IMR-90 (cell line): Measurements from ENCODE around the gene INKA1. TPM values are rescaled to one million over a fixed set of nuclear protein-coding genes. Genes with fewer than 3 reads are reported as not detected.

Source experiments
- ATAC-seq: fragments of 200-7000 bp; cut with Tn5 transposase; 2 replicates; pipeline ENCODE4 v1.9.1; 2020; ENCODE audit warnings: low read depth, mild to moderate bottlenecking, moderate library complexity
- BruUV-seq: library from RNA; stranded (reverse); fragments of 400-500 nt; replicated peaks from 2 replicates; lab custom pipeline; 2021; lab: Mats Ljungman, UMichigan
- CTCF ChIA-PET: fragments of 300-600 bp; formaldehyde crosslinking; extraction: SDS; loops from one replicate; lab custom pipeline; 2021; ENCODE audit warnings: antibody characterized with exemption; lab: Yijun Ruan, JAX
- POLR2A ChIA-PET: fragments of 300-600 bp; sonication (Branson Sonifier 250); formaldehyde crosslinking; loops from one replicate; lab custom pipeline; 2022; ENCODE audit warnings: antibody characterized with exemption; ENCODE audit not compliant: unreplicated experiment; lab: Charles Lee
- DNase-seq: peaks from one replicate; pipeline ENCODE4 v3.0.0; 2013
- H2AFZ ChIP-seq: replicated peaks from 2 replicates; pipeline ENCODE3; 2013; ENCODE audit warnings: low read length, mild to moderate bottlenecking; ENCODE audit not compliant: poor library complexity
- H2AK5ac ChIP-seq: 2 replicates; pipeline ENCODE4 v1.6.1; 2013; ENCODE audit warnings: low read depth, low read length, inconsistent platforms
- H2AK9ac ChIP-seq: replicated peaks from 2 replicates; pipeline ENCODE3; 2013; ENCODE audit warnings: mild to moderate bottlenecking, low read depth, low read length, moderate library complexity; ENCODE audit not compliant: poor library complexity
- H2BK120ac ChIP-seq: 2 replicates; pipeline ENCODE4 v1.6.1; 2013; ENCODE audit warnings: low read depth, low read length, inconsistent platforms
- H2BK15ac ChIP-seq: 3 replicates; pipeline ENCODE4 v1.6.1; 2013; ENCODE audit warnings: low read depth, low read length, inconsistent platforms
- H2BK20ac ChIP-seq: 2 replicates; pipeline ENCODE4 v1.6.1; 2013; ENCODE audit warnings: low read depth, mild to moderate bottlenecking, inconsistent platforms, low read length, moderate library complexity
- H2BK5ac ChIP-seq: 2 replicates; pipeline ENCODE4 v1.6.1; 2013; ENCODE audit warnings: mild to moderate bottlenecking, low read depth, low read length, inconsistent platforms; ENCODE audit not compliant: poor library complexity, severe bottlenecking
- H3K14ac ChIP-seq: replicated peaks from 2 replicates; pipeline ENCODE4 v1.6.1; 2013; ENCODE audit warnings: low read depth, low read length, inconsistent platforms
- H3K18ac ChIP-seq: 2 replicates; pipeline ENCODE4 v1.6.1; 2013; ENCODE audit warnings: low read depth, low read length, control low read depth
- H3K23ac ChIP-seq: 2 replicates; pipeline ENCODE4 v1.6.1; 2013; ENCODE audit warnings: low read depth, low read length, inconsistent platforms
- H3K27ac ChIP-seq: 2 replicates; pipeline ENCODE4 v1.5.1; 2013; ENCODE audit warnings: mild to moderate bottlenecking, control low read depth, low read length; ENCODE audit not compliant: insufficient read depth
- H3K27me3 ChIP-seq: 2 replicates; pipeline ENCODE4 v1.6.1; 2013; ENCODE audit warnings: low read length; ENCODE audit not compliant: control insufficient read depth, insufficient read depth
- H3K36me3 ChIP-seq: 2 replicates; pipeline ENCODE4 v1.6.1; 2013; ENCODE audit warnings: low read length, mixed read lengths; ENCODE audit not compliant: control insufficient read depth, insufficient read depth
- H3K4ac ChIP-seq: 2 replicates; pipeline ENCODE4 v1.6.1; 2013; ENCODE audit warnings: low read depth, low read length, inconsistent platforms
- H3K4me1 ChIP-seq: 2 replicates; pipeline ENCODE4 v1.6.1; 2013; ENCODE audit warnings: low read length, mixed read lengths; ENCODE audit not compliant: control insufficient read depth, insufficient read depth
- H3K4me2 ChIP-seq: 2 replicates; pipeline ENCODE4 v1.6.1; 2013; ENCODE audit warnings: low read depth, mild to moderate bottlenecking, control low read depth, low read length, moderate library complexity
- H3K4me3 ChIP-seq: 2 replicates; pipeline ENCODE4 v1.5.1; 2013; ENCODE audit warnings: low read depth, mild to moderate bottlenecking, control low read depth, low read length, moderate library complexity; ENCODE audit not compliant: insufficient read depth
- H3K56ac ChIP-seq: 2 replicates; pipeline ENCODE4 v1.6.1; 2013; ENCODE audit warnings: low read length, inconsistent platforms; ENCODE audit not compliant: insufficient read depth; ENCODE audit errors: extremely low read depth
- H3K79me1 ChIP-seq, 2 experiments: 2 replicates each; pipeline ENCODE4 v1.6.1; 2013; ENCODE audit warnings: low read length in 2 of 2, inconsistent platforms in 1 of 2, low read depth in 1 of 2
- H3K9ac ChIP-seq: 2 replicates; pipeline ENCODE4 v1.6.1; 2013; ENCODE audit warnings: low read depth, low read length, control low read depth
- H3K9me1 ChIP-seq: 2 replicates; pipeline ENCODE4 v1.6.1; 2013; ENCODE audit warnings: low read length, inconsistent platforms; ENCODE audit not compliant: insufficient read depth
- H3K9me3 ChIP-seq: 2 replicates; pipeline ENCODE4 v1.6.1; 2013; ENCODE audit warnings: low read length; ENCODE audit not compliant: control insufficient read depth, insufficient read depth
- H4K20me1 ChIP-seq: 2 replicates; pipeline ENCODE4 v1.6.1; 2013; ENCODE audit warnings: low read length, inconsistent platforms; ENCODE audit not compliant: insufficient read depth
- H4K5ac ChIP-seq: 2 replicates; pipeline ENCODE4 v1.6.1; 2013; ENCODE audit warnings: mild to moderate bottlenecking, low read depth, low read length, control low read depth
- H4K8ac ChIP-seq, 2 experiments: 2 replicates each; pipeline ENCODE4 v1.6.1; 2013; ENCODE audit warnings: low read depth in 2 of 2, low read length in 2 of 2, control low read depth in 1 of 2, inconsistent platforms in 1 of 2
- H4K91ac ChIP-seq: 2 replicates; pipeline ENCODE4 v1.6.1; 2013; ENCODE audit warnings: low read depth, low read length, inconsistent platforms; ENCODE audit not compliant: insufficient read depth
- BHLHE40 ChIP-seq: fragments of 150-350 bp; IDR thresholded peaks from 2 replicates; pipeline ENCODE4 v1.6.1; 2016; ENCODE audit warnings: mild to moderate bottlenecking, low read depth, low read length
- CEBPB ChIP-seq: IDR thresholded peaks from 2 replicates; pipeline ENCODE4 v1.6.1; 2012; ENCODE audit warnings: low read depth, low read length, improper control_type of control experiment
- CHD1 ChIP-seq: IDR thresholded peaks from 2 replicates; pipeline ENCODE4 v1.6.1; 2012; ENCODE audit warnings: low read depth, low read length, improper control_type of control experiment
- CTCF ChIP-seq: conservative IDR thresholded peaks from 2 replicates; pipeline ENCODE4 v1.5.1; 2012; ENCODE audit warnings: mild to moderate bottlenecking, low read depth, low read length, improper control_type of control experiment
- ELK1 ChIP-seq: fragments of 150-350 bp; IDR thresholded peaks from 2 replicates; pipeline ENCODE4 v1.6.1; 2016; ENCODE audit warnings: low read depth, mild to moderate bottlenecking, low read length, moderate library complexity, borderline replicate concordance
- FOS ChIP-seq: fragments of 150-350 bp; IDR thresholded peaks from 2 replicates; pipeline ENCODE4 v1.6.1; 2016; ENCODE audit warnings: low read depth, low read length
- MAFK ChIP-seq: IDR thresholded peaks from 2 replicates; pipeline ENCODE4 v1.6.1; 2012; ENCODE audit warnings: low read depth, low read length, improper control_type of control experiment
- MAZ ChIP-seq: IDR thresholded peaks from 2 replicates; pipeline ENCODE4 v1.6.1; 2012; ENCODE audit warnings: low read depth, mild to moderate bottlenecking, low read length, improper control_type of control experiment, moderate library complexity, borderline replicate concordance
- MXI1 ChIP-seq: IDR thresholded peaks from 2 replicates; pipeline ENCODE4 v1.6.1; 2012; ENCODE audit warnings: low read depth, mild to moderate bottlenecking, low read length, moderate library complexity, borderline replicate concordance
- POLR2A ChIP-seq: IDR thresholded peaks from 2 replicates; pipeline ENCODE4 v1.6.1; 2012; ENCODE audit warnings: mild to moderate bottlenecking, low read depth, low read length
- RAD21 ChIP-seq: IDR thresholded peaks from 2 replicates; pipeline ENCODE4 v1.6.1; 2012; ENCODE audit warnings: low read length, improper control_type of control experiment
- RCOR1 ChIP-seq: IDR thresholded peaks from 2 replicates; pipeline ENCODE4 v1.6.1; 2012; ENCODE audit warnings: mild to moderate bottlenecking, low read length, improper control_type of control experiment; ENCODE audit not compliant: insufficient replicate concordance
- RFX5 ChIP-seq: IDR thresholded peaks from 2 replicates; pipeline ENCODE4 v1.8.0; 2012; ENCODE audit warnings: low read depth, mild to moderate bottlenecking, low read length, moderate library complexity
- SMC3 ChIP-seq: fragments of 150-350 bp; IDR thresholded peaks from 2 replicates; pipeline ENCODE4 v1.6.1; 2016; ENCODE audit warnings: low read depth, mild to moderate bottlenecking, antibody characterized with exemption, low read length, moderate library complexity
- USF2 ChIP-seq: fragments of 150-350 bp; IDR thresholded peaks from 2 replicates; pipeline ENCODE4 v1.6.1; 2017; ENCODE audit warnings: mild to moderate bottlenecking, antibody characterized with exemption, low read length, low read depth
- dilution Hi-C: fragments of 300-500 bp; cut with HindIII; formaldehyde crosslinking; loops from one replicate; pipeline ENCODE4 v1.14.3; 2018; ENCODE audit warnings: low sequenced_read_pairs; ENCODE audit not compliant: unreplicated experiment
- in situ Hi-C: fragments of 300-500 bp; cut with MboI; formaldehyde crosslinking; loops from 3 replicates; pipeline ENCODE4 v1.14.3; 2019; ENCODE audit warnings: low sequenced_read_pairs, inconsistent platforms, mixed read lengths
- intact Hi-C: fragments of 100-400 bp; cut with micrococcal nuclease; formaldehyde crosslinking; loops from 2 replicates; pipeline ENCODE4 v1.10.0; 2022
- polyA plus RNA-seq, 3 experiments: library from polyadenylated mRNA; depleted of rRNA; stranded (reverse); fragments of >200 nt; gene quantifications; 2 replicates each; pipeline ENCODE4 v1.2.3, GENCODE V29; 2012; ENCODE audit warnings: low replicate concordance in 1 of 3
- total RNA-seq: library from RNA; depleted of rRNA; stranded (reverse); fragments of >200 nt; gene quantifications from 2 replicates; pipeline ENCODE4 v1.2.3, GENCODE V29; 2012

The INKA1 gene
- total and polyA plus RNA-seq, 2 of the 4 experiments (the other 2 are of a cell fraction), result 2.3 to 4.5 TPM

GRCh38 chr3:49769926-49770325 is 33.1 kb upstream of the INKA1 start:
- Histone ChIP-seq H2BK15ac (no peak overlapping the region), H2BK120ac (no peak overlapping the region), H3K4me2 (peak overlapping the region; percentile 23; the same call in 1 of the 2 replicates), H3K23ac (no peak overlapping the region), H3K4ac (peak overlapping the region; percentile 18; the same call in 1 of the 2 replicates), H2AK9ac (no peak overlapping the region), H4K5ac (no peak overlapping the region), H3K4me1 (peaks cover 7% of the 10 kb centered on the region), H3K27ac (peak overlapping the region; percentile 46; the same call in 1 of the 2 replicates), H3K9me3 (no peaks in the 10 kb centered on the region), H2AK5ac (no peak overlapping the region), H2BK20ac (no peak overlapping the region), H3K56ac (no peak overlapping the region), H3K9me1 (peaks cover 3% of the 10 kb centered on the region; the same call in 1 of the 2 replicates), H3K4me3 (no peak overlapping the region), H3K79me1 (peaks cover 28 to 51% of the 10 kb centered on the region in 2 experiments), H4K8ac (no peak overlapping the region), H3K9ac (no peak overlapping the region), H2BK5ac (peak overlapping the region; percentile 41), H4K20me1 (peaks cover 56% of the 10 kb centered on the region), H3K36me3 (peaks cover 4% of the 10 kb centered on the region; the same call in 1 of the 2 replicates), H2AFZ (no peak overlapping the region), H3K18ac (no peak overlapping the region), H3K27me3 (no peaks in the 10 kb centered on the region), H3K14ac (no peak overlapping the region), H4K91ac (no peak overlapping the region)
- no peak for DNase-seq
- in situ Hi-C loops, result no loop called here
- ATAC-seq, result no peak; the same call in 1 of the 2 replicates
- POLR2A ChIA-PET, result no interaction called here
- CTCF ChIA-PET, result interaction anchor here (0.7 to 1.4 kb wide), 2 partner anchors 10 to 30 kb away, joined by 3 read pairs; partner anchors contain the start of gene CDHR4
- intact Hi-C loops, result no loop called here
- no TSS peak for BruUV-seq
- dilution Hi-C loops, result no loop called here
- TF ChIP-seq CHD1 (no peak), CTCF (no peak), POLR2A (no peak), USF2 (no peak), BHLHE40 (no peak), RCOR1 (no peak), MXI1 (no peak), FOS (no peak), SMC3 (no peak), MAZ (no peak), ELK1 (no peak), RAD21 (no peak), RFX5 (no peak), MAFK (no peak), CEBPB (no peak)
